IPS-NIHi7 (cell line): Measurements from ENCODE around the gene COTL1.

ENCODE experiments used
- DNase-seq: peaks from one replicate; pipeline ENCODE4 v3.0.0; 2012; ENCODE audit warnings: mixed read lengths; ENCODE audit errors: extremely low spot score

The COTL1 gene

DNA sequence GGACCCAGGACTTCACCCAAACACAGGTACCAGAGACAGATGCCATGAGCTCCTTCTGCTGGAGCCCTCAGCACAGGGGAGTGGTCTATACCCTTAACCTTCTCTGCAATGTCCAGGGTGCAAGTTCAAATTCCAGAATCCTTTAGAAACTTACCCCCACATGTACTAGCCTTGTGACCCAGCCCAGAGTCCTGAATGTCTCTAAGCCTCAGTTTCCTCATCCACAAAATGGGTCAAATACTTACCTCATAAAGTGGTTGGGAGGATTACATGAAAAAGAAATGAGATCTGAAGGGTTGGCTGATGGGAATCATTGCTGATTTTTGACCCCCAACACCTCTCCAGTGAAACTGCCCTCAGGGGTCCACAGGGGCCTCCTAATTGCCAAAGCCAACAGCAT, 21.7 kb downstream of the COTL1 start:
- DNase-seq = no peak

DNA sequence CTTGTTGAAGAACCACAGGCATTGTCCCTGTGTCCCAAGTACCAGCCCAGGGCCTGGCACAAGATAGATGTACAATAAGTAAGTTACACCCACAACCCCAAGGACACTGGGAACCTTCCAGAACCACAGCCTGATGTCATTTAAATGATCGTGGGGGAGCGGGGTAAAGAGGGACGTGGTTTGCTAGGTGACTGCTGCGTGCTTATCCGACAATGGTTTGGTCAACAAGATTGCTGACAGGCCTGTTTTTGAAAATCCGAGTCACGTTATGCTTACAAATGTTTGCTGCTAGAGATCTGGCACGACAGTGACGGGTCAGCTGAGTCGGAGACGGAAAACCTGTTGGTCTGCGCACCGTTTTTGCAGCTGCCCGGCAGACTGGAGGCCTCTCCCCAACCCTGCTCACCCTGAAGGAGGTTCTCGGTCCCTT, 22.8 kb downstream of the COTL1 start:
- no peak for DNase-seq

DNA sequence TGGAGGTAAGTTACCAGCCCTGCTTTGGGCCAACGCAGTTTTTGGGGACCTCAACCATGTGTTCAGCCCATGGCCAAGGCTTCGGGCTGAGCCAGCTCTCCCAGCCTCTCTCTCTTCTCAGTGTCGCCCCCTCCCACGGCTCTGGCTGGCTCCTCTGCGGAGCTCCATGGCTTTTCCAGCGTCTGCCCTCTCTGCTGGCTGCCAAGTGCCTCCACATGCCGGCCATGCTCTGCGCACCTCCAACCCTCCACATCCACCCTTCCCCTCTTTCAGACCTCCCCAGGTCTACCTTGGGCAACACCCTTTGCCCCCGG, 23.2 kb downstream of the COTL1 start:
- peak; percentile 43 for DNase-seq

DNA sequence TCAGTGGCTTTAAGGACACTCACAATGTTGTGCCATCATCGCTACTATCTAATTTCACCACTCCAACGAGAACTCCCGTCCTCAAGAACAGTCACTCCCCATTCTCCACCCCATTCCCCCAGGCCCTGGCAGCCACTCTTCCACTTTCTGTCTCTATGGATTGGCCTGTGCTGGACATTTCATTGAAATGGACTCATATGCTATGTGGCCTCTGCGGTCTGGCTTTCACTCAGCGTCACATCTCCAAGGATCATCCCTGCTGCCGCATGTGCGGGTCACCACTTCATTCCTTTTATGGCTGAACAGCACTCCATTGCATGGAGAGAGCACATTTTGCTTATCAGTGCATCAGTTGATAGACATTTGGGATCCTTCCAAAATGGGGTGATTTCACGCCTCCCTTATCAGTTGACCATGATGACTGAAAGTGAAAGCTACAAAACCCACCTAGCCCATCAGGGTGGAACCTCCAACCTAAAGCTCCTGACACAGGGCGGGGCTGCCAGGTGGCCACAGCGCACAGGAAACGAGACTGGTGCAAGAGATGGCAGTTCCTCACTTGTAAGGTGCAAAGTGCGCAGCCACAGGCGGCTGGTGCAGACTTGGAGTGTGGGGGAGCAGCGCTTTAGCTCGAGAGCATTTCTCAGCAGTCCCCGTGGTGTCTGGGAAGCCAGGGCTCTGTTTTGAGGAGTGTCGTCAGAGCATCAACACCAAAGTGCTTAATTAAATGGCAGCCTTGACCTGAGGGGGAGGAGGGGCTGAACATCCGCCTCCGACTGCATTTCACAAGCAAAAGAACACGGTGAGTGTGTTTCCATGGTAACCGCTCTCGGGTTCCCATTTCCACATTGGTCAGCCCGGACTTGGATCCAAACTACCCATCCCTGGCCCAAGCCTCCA, 23.8 kb downstream of the COTL1 start:
- no peak for DNase-seq

DNA sequence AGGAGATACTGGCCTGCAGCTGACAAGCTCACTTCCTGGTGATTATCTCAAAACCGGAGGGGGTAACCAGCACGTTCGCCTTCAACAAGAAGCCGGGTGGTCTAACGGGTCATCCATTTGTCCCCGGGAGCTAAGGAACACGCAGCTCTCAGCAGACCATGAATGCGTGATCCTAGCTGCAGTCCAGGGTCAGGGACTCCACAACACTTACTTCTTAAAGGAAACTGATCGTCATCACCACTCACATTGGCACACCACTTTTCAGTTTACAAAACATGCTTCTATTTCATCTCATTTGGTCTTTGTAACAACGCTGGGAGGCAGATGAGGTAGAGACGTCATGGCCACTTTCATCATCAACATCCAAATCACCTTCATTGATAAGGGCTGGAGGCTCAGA, 25.2 kb downstream of the COTL1 start:
- DNase-seq = no peak

DNA sequence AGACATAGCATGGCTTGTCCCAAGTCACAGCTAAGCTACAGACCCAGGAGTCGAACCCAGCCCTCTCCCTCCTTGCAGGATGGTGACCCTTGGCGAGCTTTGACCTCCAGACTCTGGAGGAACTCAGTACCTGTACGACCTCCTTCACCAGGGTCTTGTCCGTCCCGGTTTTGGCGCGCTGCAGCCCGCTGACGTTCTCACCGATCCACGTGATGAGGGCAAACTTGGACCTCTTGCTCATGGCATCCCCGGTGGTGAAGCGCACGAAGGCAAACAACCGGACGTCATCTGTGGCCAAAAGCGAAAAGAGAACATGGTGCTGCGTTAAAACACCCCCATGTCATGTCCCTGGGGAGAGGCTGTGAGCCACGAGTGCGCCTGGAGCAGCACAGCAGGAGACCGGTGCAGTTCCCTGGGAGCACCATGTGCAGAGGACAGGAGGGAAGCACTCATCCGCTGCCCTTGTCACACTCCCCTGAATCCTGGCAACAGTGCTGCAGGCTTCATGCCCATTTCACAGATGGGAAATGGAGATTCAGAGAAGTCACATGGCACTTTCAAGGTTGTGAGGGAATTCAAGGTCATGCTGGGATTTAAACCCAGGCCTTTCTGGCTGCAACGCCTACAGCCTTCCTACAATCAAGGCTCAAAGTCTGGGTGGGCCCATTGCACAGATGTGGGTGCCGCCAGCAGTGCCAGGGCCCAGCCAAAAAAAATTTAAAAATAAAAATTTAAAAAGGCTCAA, 27.7 kb downstream of the COTL1 start:
- no peak for DNase-seq

DNA sequence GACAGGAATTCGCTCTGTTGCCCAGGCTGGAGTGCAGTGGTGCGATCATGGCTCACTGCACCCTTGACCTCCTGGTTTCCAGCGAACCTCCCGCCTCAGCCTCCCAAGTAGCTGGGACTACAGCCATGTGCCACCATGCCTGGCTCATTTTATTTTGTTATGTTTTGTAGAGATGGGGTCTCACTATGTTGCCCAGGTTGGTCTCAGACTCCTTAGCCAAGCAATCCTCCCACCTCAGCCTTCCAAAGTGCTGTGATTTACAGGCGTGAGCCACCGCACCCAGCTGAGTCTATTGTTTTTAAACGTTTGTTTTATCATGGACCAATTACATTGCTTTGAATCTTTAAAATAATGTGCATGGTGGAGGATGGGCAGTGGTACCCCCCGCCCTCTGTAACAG, 28.9 kb downstream of the COTL1 start:
- no peak for DNase-seq

DNA sequence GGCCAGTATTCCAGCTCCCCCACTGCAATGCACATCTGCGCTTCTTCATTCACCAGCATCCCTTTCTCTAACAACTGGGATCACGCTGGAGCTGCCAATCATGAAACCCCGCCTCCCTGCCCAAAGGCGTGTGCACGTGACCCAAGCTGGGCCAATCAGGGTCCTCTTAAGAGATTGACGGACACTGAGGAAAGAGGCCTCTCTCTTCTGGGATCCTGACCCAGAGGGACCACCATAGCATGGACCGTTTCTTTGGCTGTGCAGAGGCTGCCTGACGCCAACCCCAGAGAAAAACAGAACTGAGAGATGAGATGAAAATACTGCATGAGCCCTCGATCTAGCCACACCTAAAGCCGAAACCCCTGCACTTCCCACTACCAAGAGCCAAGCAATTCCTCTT, 32.0 kb downstream of the COTL1 start:
- DNase-seq = peak; percentile 90

DNA sequence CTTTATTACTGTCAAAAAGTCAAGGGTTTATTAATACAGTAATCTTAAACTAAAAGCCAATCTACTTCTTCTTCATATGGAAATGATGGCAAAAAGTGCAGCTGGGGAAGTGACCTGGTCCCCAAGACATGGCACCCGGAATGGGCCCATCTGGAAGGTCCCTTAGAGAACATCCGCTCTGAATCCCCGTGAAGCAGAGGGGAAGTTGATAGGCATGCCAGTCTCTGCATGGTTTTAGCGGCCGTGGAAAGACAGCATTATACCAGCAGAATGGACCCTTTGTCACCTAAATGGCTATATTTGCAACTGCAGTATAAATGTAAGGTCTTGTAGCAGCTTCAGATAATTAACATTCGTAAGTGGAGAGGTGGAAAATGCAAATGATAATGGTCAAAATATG, 32.4 kb downstream of the COTL1 start:
- DNase-seq = no peak

DNA sequence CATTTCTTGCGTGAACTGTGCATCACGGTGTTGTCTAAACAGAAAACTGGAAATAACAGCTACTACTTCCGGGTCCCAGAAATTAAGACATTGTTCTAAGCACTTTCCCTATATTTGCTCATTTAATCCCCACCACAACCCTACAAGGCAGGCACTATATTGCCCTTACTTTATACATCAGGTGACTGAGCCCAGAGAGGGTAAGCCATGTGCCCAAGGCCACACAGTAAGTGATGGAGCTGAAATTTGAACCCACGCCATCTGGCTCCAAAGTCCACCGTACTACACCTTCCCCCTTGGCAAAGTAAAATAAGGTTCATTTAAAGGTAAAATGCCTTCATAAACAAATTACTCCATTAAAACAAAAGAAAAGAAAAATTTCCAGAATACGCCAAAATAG, 33.2 kb downstream of the COTL1 start:
- no peak for DNase-seq

DNA sequence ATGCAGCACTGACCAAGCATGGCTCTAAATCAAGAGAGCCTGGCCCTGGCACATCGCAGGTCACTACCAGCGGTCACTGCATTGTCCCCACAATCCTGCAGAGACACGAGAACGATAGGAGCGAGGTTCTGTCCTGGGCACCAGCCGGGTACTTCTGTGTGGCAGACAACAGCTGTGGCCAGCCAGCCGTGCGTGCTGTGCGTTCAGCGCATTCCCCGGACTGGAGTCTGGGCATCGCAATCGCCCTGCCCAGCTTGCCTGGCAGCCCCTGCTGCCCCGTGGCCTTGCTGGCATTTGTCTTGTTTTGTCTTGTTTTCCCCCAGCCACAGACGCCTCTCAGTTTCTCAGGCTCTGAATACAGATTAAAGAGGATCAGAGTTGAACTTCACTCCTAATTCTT, 33.9 kb downstream of the COTL1 start:
- no peak for DNase-seq

DNA sequence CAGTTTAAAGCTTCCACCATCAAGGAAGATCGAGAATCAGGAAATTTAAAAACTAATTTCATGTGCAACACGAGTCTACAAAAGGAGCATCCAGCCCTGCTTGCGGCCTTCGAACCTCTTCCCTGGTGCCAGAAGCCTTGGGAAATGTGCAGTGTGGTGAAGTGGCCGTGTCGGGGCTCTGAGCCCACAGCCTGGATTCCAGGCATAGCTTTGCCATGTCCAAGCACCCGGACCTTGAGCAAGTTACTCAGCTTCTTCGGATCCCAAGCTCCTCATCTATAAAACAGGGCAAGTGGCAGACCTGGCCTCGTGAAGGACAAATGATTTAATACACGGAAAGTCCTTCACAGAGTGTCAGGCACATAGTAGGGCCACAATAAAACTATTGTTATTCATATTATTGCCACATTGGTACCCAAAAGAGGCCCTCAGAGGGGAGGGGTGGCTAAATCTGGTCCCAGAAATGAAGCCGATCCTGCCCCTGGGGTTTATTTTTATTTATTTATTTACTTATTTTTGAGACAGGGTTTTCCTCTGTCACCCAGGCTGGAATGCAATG, 34.8 kb downstream of the COTL1 start:
- DNase-seq = no peak

DNA sequence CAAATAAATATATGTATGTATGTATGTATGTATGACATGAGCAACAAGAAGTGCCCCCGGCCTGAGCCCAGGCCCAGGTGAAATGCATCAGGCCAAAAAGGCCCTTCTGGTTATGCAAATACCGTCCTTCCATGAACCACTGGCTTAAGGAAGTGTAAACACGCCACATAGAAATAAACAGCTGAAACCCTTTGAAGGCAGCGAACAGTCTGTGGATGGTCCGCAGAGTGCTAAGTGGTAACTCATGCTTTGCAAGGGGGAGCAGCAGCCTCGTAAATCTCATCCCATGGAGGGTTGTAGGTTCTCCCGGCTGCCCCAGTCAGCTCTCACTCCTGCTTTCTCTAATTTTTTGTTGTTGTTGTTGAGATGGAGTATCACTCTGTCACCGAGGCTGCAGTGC, 36.7 kb downstream of the COTL1 start:
- no peak for DNase-seq

DNA sequence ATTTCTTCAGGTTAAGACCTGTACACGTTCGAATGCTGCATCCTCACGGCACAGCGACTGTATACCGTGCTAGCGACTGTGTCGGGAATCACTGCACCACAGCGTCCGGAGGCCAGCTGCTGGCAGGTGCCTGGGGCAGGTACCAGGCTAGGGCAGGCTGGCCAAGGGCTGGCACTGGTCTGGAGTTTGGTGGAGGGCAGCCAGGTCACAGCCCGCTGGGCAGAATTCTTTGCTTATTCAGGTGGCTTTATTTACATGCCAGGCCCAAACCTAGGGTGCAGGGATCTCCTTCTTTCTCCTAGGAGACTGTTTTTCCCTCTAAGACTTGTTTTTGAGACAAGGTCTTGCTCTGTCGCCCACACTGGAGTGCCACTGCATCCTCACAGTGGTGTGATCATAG, 37.9 kb downstream of the COTL1 start:
- DNase-seq = no peak

DNA sequence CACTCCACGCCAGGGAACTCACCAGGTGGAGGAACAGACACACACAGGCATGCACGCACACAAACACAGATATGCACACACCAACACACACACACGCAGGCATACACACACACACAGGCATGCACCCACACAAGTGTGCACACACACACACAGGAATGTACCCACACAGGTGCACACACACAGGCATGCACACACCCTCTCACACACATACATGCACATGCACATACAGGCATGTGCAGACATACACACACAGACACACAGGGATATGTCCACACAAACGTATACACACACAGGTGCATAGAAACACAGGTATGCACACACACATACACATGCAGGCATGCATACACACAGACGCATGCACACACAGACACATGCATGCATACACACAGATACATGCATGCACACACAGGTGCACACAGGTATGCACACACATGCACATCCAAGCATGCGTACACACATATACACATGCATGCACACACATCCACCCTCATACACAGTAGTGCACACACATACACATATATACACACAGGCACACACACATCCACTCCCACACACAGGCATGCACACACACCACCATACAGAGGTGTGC, 39.2 kb downstream of the COTL1 start:
- DNase-seq = no peak

DNA sequence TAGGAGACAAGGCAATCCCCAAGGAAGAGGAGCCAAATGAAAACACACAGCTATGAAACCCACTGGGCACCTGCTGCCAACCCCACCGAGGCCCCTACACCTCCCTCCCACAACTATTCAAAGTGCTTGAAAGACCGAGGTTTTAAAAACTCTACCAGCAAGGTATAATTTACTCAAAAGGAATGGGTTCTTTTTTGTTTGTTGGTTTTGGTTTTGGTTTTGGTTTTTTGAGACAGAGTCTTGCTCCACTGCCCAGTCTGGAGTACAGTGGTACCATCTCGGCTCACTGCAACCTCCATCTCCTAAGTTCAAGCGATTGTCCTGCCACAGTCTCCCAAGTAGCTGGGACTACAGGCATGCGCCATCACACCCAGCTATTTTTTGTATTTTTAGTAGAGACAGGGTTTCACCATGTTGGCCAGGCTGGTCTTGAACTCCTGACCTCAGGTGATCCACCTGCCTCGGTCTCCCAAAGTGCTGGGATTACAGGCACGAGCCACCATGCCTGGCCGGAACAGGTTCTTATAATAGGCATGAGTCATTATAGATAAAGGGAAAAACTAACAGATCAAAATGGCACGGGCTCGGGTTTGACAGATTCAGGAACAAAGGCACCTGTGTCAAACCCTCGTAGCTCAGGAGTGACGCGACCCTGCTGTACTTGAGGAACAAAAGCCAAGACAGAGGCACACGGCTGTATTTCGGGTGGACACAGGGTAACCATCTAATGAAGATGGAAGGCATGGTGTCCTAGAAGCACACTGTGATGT, 40.7 kb downstream of the COTL1 start:
- no peak for DNase-seq

DNA sequence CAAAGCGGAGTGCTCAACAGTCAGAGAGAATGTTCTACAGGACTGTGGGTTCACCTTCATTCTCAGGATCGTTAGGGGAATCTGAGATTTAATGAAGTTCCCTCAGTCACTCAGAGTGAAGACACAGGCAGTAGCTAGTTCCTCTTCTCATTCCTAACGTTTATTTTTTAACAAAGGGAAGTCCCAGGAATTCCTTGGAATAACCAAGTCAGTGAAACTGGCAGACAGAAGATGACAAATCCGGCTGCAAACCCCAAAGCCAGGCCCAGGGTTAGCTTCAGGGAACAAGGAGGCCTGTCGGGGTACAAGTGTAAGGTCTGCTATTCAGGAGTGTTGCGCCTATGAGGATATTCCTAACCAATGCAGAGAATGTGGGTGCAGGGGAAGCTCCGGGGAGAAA, 42.0 kb downstream of the COTL1 start:
- DNase-seq = no peak

DNA sequence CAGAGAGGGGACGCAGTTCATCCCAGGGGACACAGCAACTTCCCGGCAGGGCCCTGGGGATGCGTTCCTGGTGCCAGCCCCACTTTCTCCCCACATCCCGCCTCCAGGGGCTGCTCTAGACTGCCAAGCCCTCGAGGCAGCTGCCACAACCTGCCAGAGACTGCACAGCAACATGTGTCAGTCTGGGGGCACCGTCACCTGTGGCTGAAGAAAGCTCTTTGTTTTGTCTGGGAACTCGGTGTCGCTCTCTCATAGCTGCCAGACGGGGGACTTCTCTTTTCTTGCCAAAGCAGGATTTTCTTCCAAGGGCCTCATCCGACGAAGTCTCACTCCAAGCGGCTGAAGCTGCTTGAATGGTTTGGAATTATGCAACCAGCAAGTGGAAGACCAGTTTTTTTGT, 43.7 kb downstream of the COTL1 start:
- no peak for DNase-seq

DNA sequence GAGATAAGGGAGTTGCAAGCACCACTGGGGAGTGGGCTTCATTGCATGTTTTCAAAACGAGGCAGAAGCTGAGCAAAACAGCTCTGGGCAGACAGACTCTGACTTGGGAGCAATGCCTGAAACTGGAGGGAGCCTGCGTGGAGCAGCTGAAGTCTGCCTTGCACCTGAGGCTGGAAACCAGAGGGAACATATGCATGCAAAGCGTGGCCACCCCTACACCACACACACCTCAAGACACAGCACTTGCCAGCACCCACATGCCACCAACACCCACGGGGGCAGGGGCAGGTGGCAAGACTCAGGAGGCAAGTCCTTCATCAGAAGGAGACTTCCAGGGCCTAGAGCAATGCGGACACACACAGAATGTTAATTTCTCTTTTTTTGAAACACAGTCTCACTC, 45.8 kb downstream of the COTL1 start:
- DNase-seq = no peak

DNA sequence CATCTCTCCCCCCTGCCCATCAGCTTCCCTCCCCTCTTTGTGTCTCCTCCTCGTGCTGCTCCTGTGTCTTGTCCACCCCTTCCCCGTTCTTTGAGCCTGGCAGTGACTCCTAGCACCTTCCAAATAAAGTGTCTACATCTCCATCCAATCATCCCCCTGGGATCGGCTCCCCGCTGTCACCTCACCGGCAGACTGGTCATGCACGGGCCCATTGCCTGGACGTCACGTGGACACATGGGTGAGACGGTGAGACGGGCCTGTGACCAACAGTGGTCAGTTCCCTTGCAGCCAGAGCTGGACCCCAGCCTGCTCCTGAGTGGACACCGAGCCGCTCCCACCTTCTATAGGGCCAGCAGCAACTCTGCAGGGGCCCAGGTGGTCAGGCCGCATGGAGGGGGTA, 46.4 kb downstream of the COTL1 start:
- DNase-seq = no peak

DNA sequence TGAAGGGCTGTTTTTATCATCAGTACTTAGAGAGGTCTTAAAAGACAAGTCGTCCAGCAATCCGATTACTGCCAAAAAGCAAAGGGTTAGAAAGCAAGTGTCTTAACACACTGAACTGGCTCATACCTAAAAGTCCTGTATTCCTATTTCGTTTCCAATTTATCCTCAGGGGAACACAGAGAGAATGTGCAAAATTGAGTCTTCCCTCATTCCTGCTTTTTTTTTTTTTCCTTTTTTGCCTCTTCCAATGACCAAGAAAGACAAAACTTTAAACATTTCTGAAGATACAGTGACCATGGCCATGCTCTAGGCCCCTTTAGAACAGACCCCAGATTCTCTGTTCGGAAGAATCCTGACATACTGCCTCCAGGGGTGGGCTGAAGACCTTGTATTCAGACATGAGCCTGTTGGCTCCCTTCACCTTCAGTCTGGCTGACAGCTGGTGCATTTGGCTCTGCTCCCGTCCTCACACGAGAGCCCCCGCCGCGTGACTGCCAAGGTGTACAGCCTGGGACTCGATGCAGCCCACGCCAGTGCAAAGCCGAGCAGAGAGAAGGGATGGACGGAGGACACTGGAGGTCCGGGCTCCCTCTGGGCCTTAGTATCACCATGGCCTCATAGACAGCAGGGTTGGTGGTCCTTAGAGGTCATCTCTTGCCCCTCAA, 47.0 kb downstream of the COTL1 start:
- no peak for DNase-seq
